Measurements from ENCODE around the gene TTLL11.

Gene TTLL11

DNA sequence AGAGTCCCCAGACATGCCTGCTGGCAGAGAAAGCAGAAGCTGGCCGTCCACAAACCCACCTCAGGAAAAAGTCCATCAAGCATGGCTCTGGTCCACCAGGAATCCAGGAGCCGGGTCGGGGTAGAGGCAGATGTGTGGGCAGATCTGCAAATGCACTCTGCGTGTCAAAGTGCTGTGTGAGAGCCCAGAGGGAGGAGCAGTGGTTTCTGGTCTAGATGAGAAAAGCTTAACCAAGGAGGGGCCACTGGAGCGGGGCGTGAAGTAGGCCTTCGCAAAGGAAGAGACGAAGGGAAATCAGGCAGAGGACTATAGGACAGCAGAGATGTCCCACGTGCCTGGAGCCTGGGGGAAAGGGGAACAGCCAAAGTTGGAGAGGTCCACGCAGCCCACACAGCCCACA is 40.0 kb downstream of the TTLL11 start:
- Histone ChIP-seq H3K9me3 (ENCODE audit: control extremely low read depth in 1 of 5, control insufficient read depth in 4 of 5, insufficient read depth in 2 of 5, low read depth in 1 of 5, low read length in 4 of 5) (no peaks in the 10 kb centered on the region), H3K36me3 (ENCODE audit: control insufficient read depth in 4 of 4, insufficient read depth in 4 of 4, low read length in 3 of 4) (no peaks in the 10 kb centered on the region), H3K27me3 (replicated peaks in 2 of 5; ENCODE audit: control insufficient read depth in 4 of 5, insufficient read depth in 5 of 5, low read length in 4 of 5) (no peaks in the 10 kb centered on the region), H3K27ac (ENCODE audit: insufficient read depth in 1 of 2, low read depth in 1 of 2, low read length in 2 of 2, poor library complexity in 1 of 2, severe bottlenecking in 2 of 2) (no peak overlapping the region), H3K4me1 (ENCODE audit: control extremely low read depth in 1 of 4, control insufficient read depth in 4 of 4, insufficient read depth in 4 of 4, low read length in 3 of 4) (peaks cover 0 to 7% (median 6%) of the 10 kb centered on the region in 4 experiments), H3K4me3 (ENCODE audit: control insufficient read depth in 1 of 7, extremely low read depth in 1 of 7, insufficient read depth in 4 of 7, low read depth in 2 of 7, low read length in 6 of 7) (no peak overlapping the region)
- ChIA-PET POLR2A (no interaction called here), CTCF (no interaction called here)
- WGBS (ENCODE audit: insufficient coverage) = 94% methylated on average over 8 of the region's 10 CpGs
- DNase-seq = no peak

DNA sequence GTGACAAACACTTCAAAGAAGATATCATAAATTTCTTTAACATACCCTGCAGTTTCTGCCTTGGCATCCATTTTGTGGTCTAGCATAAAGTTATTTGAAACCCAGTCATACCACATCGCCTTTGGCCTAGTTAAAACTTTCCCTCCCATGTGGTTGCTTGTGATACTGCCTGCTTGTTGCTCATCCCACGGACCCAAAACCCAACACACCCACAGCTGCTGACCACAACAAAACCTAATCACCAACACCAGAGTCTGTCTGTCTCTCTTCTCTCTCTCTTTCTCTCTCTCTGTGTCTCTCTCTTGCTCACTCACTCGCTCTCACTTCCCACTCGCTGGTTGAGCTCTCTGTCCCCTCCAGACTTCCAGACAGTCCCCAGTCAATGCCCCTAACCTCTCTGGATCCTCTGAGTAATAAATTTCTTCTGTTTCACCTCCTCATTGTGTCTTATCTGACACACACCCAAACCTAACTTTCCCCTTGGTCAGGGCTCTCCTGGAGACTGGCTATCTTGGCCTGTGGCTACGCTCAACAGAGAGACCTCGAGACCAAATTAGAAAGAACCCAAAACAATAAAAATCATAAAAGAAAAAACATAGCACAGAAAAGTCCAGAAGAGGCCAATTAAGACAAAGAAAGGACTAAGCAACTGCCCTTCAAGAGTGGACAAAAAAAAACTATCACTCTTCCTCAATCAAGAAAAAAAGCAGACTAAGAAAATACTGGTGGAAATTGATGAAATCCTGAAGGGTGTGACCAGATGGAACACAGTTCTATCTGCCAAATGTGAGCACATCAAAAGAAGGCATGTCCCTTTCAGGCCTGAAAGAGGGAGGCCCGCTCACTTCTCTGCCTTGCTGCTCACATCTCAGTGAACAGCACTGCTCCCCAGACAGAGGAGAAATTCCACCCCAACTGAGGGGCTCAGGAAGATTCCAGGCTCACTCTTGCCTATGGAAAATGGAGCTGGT is 41.5 kb downstream of the TTLL11 start:
- no peaks in the 10 kb centered on the region for H3K27me3 ChIP-seq (replicated peaks in 2 of 5; ENCODE audit: control insufficient read depth in 4 of 5, insufficient read depth in 5 of 5, low read length in 4 of 5)
- 96% methylated on average over 3 of the region's 7 CpGs for WGBS (ENCODE audit: insufficient coverage)
- POLR2A ChIA-PET = no interaction called here
- peaks cover 0 to 7% (median 6%) of the 10 kb centered on the region in 4 experiments for H3K4me1 ChIP-seq (ENCODE audit: control extremely low read depth in 1 of 4, control insufficient read depth in 4 of 4, insufficient read depth in 4 of 4, low read length in 3 of 4)
- no peaks in the 10 kb centered on the region for H3K9me3 ChIP-seq (ENCODE audit: control extremely low read depth in 1 of 5, control insufficient read depth in 4 of 5, insufficient read depth in 2 of 5, low read depth in 1 of 5, low read length in 4 of 5)
- no peak overlapping the region for H3K27ac ChIP-seq (ENCODE audit: insufficient read depth in 1 of 2, low read depth in 1 of 2, low read length in 2 of 2, poor library complexity in 1 of 2, severe bottlenecking in 2 of 2)
- peak; percentile 14 to 68 (median 56) for DNase-seq
- no peaks in the 10 kb centered on the region for H3K36me3 ChIP-seq (ENCODE audit: control insufficient read depth in 4 of 4, insufficient read depth in 4 of 4, low read length in 3 of 4)
- no peak overlapping the region for H3K4me3 ChIP-seq (ENCODE audit: control insufficient read depth in 1 of 7, extremely low read depth in 1 of 7, insufficient read depth in 4 of 7, low read depth in 2 of 7, low read length in 6 of 7)
- CTCF ChIA-PET = no interaction called here

DNA sequence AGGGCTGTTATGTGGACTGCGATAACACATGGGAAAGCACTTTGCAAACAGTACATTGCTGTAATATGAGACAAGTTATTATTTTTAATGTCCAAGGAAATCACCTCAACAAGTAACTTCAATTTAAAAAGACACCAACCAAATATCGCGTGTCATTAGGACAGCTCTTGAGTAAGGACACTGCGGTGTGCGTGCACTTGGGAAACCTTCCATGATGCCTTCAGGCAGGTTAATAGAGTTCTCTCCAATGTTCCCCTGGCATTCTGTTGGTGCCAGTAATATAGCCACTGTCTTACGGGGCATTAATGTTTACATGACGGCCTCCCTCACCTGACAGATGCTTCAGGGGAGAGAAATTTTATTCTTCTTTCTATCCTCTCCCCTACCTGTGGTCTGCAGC is 42.9 kb downstream of the TTLL11 start:
- POLR2A ChIA-PET = interaction anchor here (0.6 kb wide), 1 partner anchor 375 kb away, joined by 3 read pairs; no protein-coding TSS in a partner anchor
- CTCF ChIA-PET = interaction anchor here (1.2 kb wide), 1 partner anchor 16 kb away, joined by 3 read pairs; no protein-coding TSS in a partner anchor
- H3K4me3 ChIP-seq (ENCODE audit: control insufficient read depth in 1 of 7, extremely low read depth in 1 of 7, insufficient read depth in 4 of 7, low read depth in 2 of 7, low read length in 6 of 7) = no peak overlapping the region
- peaks cover 0 to 9% (median 3%) of the 10 kb centered on the region in 5 experiments for H3K9me3 ChIP-seq (ENCODE audit: control extremely low read depth in 1 of 5, control insufficient read depth in 4 of 5, insufficient read depth in 2 of 5, low read depth in 1 of 5, low read length in 4 of 5)
- no peaks in the 10 kb centered on the region for H3K4me1 ChIP-seq (ENCODE audit: control extremely low read depth in 1 of 4, control insufficient read depth in 4 of 4, insufficient read depth in 4 of 4, low read length in 3 of 4)
- peaks cover 0 to 9% (median 0%) of the 10 kb centered on the region in 4 experiments for H3K36me3 ChIP-seq (ENCODE audit: control insufficient read depth in 4 of 4, insufficient read depth in 4 of 4, low read length in 3 of 4)
- no peak overlapping the region for H3K27ac ChIP-seq (ENCODE audit: insufficient read depth in 1 of 2, low read depth in 1 of 2, low read length in 2 of 2, poor library complexity in 1 of 2, severe bottlenecking in 2 of 2)
- no peak for DNase-seq
- no peaks in the 10 kb centered on the region for H3K27me3 ChIP-seq (replicated peaks in 2 of 5; ENCODE audit: control insufficient read depth in 4 of 5, insufficient read depth in 5 of 5, low read length in 4 of 5)
- WGBS (ENCODE audit: insufficient coverage) = 97% methylated on average over 5 of the region's 7 CpGs

DNA sequence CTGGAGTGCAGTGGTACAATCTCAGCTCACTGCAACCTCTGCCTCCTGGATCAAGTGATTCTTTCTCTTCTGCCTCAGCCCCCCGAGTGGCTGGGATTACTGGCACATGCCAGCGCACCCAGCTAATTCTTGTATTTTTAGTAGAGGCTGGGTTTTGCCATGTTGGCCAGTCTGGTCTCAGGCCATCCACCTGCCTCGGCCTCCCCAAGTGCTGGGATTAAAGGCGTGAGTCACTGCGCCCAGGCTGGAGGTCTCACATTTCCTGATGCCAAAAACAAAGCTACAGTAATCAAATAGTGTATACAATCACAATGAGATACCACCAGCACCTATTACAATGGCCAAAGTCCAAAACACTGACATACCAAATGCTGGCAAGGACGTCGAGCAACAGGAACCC is 51.1 kb downstream of the TTLL11 start:
- Histone ChIP-seq H3K27me3 (replicated peaks in 2 of 5; ENCODE audit: control insufficient read depth in 4 of 5, insufficient read depth in 5 of 5, low read length in 4 of 5) (no peaks in the 10 kb centered on the region), H3K9me3 (ENCODE audit: control extremely low read depth in 1 of 5, control insufficient read depth in 4 of 5, insufficient read depth in 2 of 5, low read depth in 1 of 5, low read length in 4 of 5) (peaks cover 0 to 18% (median 3%) of the 10 kb centered on the region in 5 experiments), H3K4me1 (ENCODE audit: control extremely low read depth in 1 of 4, control insufficient read depth in 4 of 4, insufficient read depth in 4 of 4, low read length in 3 of 4) (peaks cover 0 to 3% (median 0%) of the 10 kb centered on the region in 4 experiments), H3K4me3 (ENCODE audit: control insufficient read depth in 1 of 7, extremely low read depth in 1 of 7, insufficient read depth in 4 of 7, low read depth in 2 of 7, low read length in 6 of 7) (no peak overlapping the region), H3K36me3 (ENCODE audit: control insufficient read depth in 4 of 4, insufficient read depth in 4 of 4, low read length in 3 of 4) (peaks cover 0 to 15% (median 3%) of the 10 kb centered on the region in 4 experiments), H3K27ac (ENCODE audit: insufficient read depth in 1 of 2, low read depth in 1 of 2, low read length in 2 of 2, poor library complexity in 1 of 2, severe bottlenecking in 2 of 2) (no peak overlapping the region)
- ChIA-PET POLR2A (no interaction called here), CTCF (no interaction called here)
- no peak for DNase-seq
- 100% methylated on average over 2 of the region's 7 CpGs for WGBS (ENCODE audit: insufficient coverage)

DNA sequence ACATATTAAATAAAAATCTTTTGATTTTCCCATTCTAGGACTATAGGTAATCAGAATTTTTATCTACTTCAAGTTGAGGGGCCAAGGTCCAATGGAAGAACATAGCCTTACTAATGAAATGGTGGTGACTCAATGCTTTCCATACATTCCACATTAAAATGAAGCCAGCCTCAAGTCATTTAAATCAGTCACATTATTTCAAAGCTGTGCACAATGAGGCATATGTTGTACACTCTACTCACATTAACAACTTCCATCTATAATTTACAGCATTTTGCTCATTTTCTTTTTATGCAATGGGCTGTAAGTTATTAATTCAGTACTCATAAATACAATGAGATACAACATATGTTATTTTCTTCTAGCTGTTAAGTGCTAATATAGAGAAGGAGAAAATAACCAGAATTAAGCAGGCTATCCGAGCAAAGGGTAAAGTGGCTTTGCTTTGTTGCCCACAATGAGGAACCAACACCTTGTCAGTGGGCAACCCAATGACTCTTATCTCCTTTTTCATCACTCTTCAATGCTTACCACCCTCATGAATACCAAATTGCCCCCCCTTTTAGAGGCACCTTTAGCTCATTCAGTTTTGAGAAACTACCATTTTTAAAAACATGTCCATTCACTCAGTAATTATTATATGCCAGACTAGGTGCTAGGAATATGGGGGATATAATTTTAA is 52.4 kb downstream of the TTLL11 start:
- no CpG with 5 or more reads among the region's 1 CpG for WGBS (ENCODE audit: insufficient coverage)
- H3K9me3 ChIP-seq (ENCODE audit: control extremely low read depth in 1 of 5, control insufficient read depth in 4 of 5, insufficient read depth in 2 of 5, low read depth in 1 of 5, low read length in 4 of 5) = peaks cover 0 to 11% (median 0%) of the 10 kb centered on the region in 5 experiments
- POLR2A ChIA-PET = no interaction called here
- no peaks in the 10 kb centered on the region for H3K27me3 ChIP-seq (replicated peaks in 2 of 5; ENCODE audit: control insufficient read depth in 4 of 5, insufficient read depth in 5 of 5, low read length in 4 of 5)
- DNase-seq = peak in 2 of 3 donors; percentile 30 to 42
- H3K27ac ChIP-seq (ENCODE audit: insufficient read depth in 1 of 2, low read depth in 1 of 2, low read length in 2 of 2, poor library complexity in 1 of 2, severe bottlenecking in 2 of 2) = no peak overlapping the region
- no peak overlapping the region for H3K4me3 ChIP-seq (ENCODE audit: control insufficient read depth in 1 of 7, extremely low read depth in 1 of 7, insufficient read depth in 4 of 7, low read depth in 2 of 7, low read length in 6 of 7)
- H3K4me1 ChIP-seq (ENCODE audit: control extremely low read depth in 1 of 4, control insufficient read depth in 4 of 4, insufficient read depth in 4 of 4, low read length in 3 of 4) = peaks cover 0 to 3% (median 0%) of the 10 kb centered on the region in 4 experiments
- peaks cover 0 to 8% (median 3%) of the 10 kb centered on the region in 4 experiments for H3K36me3 ChIP-seq (ENCODE audit: control insufficient read depth in 4 of 4, insufficient read depth in 4 of 4, low read length in 3 of 4)
- CTCF ChIA-PET = no interaction called here

DNA sequence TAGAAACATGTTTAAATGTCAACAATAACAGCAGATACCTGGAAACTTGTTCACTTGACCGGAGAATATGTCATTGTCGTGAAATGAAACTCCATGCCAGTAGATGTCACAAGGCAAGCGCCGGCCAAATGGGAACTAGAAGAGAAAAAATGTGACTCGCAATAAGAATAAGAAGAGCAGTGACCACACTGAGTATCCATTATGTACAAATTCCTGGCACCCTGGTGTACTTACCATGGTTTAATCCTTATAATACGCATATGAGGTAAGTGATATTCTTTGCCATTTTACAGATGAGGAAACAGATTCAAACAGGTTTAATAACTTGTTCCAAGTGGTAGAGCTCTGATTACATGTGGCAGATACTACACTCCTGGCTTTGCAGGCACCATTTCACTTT is 53.9 kb downstream of the TTLL11 start:
- Histone ChIP-seq H3K27ac (ENCODE audit: insufficient read depth in 1 of 2, low read depth in 1 of 2, low read length in 2 of 2, poor library complexity in 1 of 2, severe bottlenecking in 2 of 2) (no peak overlapping the region), H3K4me3 (ENCODE audit: control insufficient read depth in 1 of 7, extremely low read depth in 1 of 7, insufficient read depth in 4 of 7, low read depth in 2 of 7, low read length in 6 of 7) (no peak overlapping the region), H3K36me3 (ENCODE audit: control insufficient read depth in 4 of 4, insufficient read depth in 4 of 4, low read length in 3 of 4) (peaks cover 0 to 8% (median 3%) of the 10 kb centered on the region in 4 experiments), H3K4me1 (ENCODE audit: control extremely low read depth in 1 of 4, control insufficient read depth in 4 of 4, insufficient read depth in 4 of 4, low read length in 3 of 4) (peaks cover 0 to 3% (median 0%) of the 10 kb centered on the region in 4 experiments), H3K27me3 (replicated peaks in 2 of 5; ENCODE audit: control insufficient read depth in 4 of 5, insufficient read depth in 5 of 5, low read length in 4 of 5) (no peaks in the 10 kb centered on the region), H3K9me3 (ENCODE audit: control extremely low read depth in 1 of 5, control insufficient read depth in 4 of 5, insufficient read depth in 2 of 5, low read depth in 1 of 5, low read length in 4 of 5) (peaks cover 0 to 7% (median 0%) of the 10 kb centered on the region in 5 experiments)
- DNase-seq = no peak
- 97% methylated on average over 5 of the region's 6 CpGs for WGBS (ENCODE audit: insufficient coverage)
- CTCF ChIA-PET = no interaction called here
- POLR2A ChIA-PET = interaction anchor here (0.6 kb wide), 1 partner anchor 444 kb away, joined by 3 read pairs; no protein-coding TSS in a partner anchor

Data from common myeloid progenitor, CD34-positive (primary cell).